Natural killer cell (primary cell): ENCODE results near the gene OLFM3. TPM values are rescaled to one million over a fixed set of nuclear protein-coding genes. Genes with fewer than 3 reads are reported as not detected.

Experiments
- ATAC-seq, 3 donors: fragments of 150-1000 bp in 2 of 3; fragments of 200-7000 bp in 1 of 3; cut with Tn5 transposase; 1 replicate in 1 of 3; 2 replicates in 2 of 3; pipeline ENCODE4 v1.10.0; 2021; ENCODE audit warnings: mild to moderate bottlenecking in 2 of 3, moderate library complexity in 2 of 3
- DNase-seq, 2 donors: peaks; one replicate each; pipeline versions ENCODE4 v3.0.0 to v3.0.0-alpha.2; 2013 to 2021; ENCODE audit warnings: mixed read lengths in 1 of 2
- H3K27ac ChIP-seq: one replicate; pipeline ENCODE4 v1.5.1; 2013; ENCODE audit warnings: mild to moderate bottlenecking, low read length
- H3K27me3 ChIP-seq: one replicate; pipeline ENCODE4 v1.6.1; 2013; ENCODE audit warnings: low read length; ENCODE audit not compliant: control insufficient read depth, insufficient read depth
- H3K36me3 ChIP-seq: one replicate; pipeline ENCODE4 v1.6.1; 2013; ENCODE audit warnings: low read length; ENCODE audit not compliant: control insufficient read depth, insufficient read depth
- H3K4me1 ChIP-seq: one replicate; pipeline ENCODE4 v1.6.1; 2013; ENCODE audit warnings: low read length; ENCODE audit not compliant: control insufficient read depth, insufficient read depth
- H3K4me3 ChIP-seq: one replicate; pipeline ENCODE4 v1.5.1; 2013; ENCODE audit warnings: low read length
- H3K9me3 ChIP-seq: one replicate; pipeline ENCODE4 v1.6.1; 2013; ENCODE audit warnings: low read length; ENCODE audit not compliant: control insufficient read depth, insufficient read depth
- H3K27ac Mint-ChIP-seq, 2 donors: one replicate each; pipeline ENCODE4 v1.8.0; 2022; ENCODE audit warnings: mild to moderate bottlenecking in 2 of 2, mixed read lengths in 2 of 2, moderate library complexity in 1 of 2
- H3K27me3 Mint-ChIP-seq, 2 donors: one replicate each; pipeline ENCODE4 v1.8.0; 2022; ENCODE audit warnings: low read depth in 2 of 2, mixed read lengths in 2 of 2
- H3K36me3 Mint-ChIP-seq: one replicate; pipeline ENCODE4 v1.8.0; 2022; ENCODE audit warnings: mixed read lengths
- H3K4me1 Mint-ChIP-seq, 2 donors: one replicate each; pipeline ENCODE4 v1.8.0; 2022; ENCODE audit warnings: mixed read lengths in 2 of 2
- H3K4me3 Mint-ChIP-seq: one replicate; pipeline ENCODE4 v1.8.0; 2022; ENCODE audit warnings: mild to moderate bottlenecking, moderate library complexity, mixed read lengths
- H3K9me3 Mint-ChIP-seq, 2 donors: one replicate each; pipeline ENCODE4 v1.8.0; 2022; ENCODE audit warnings: mixed read lengths in 2 of 2
- WGBS: methylation state at CpG from one replicate; pipeline ENCODE4 v1.1.7; 2013; ENCODE audit warnings: missing lambda C conversion rate; ENCODE audit not compliant: insufficient coverage; 5-methylcytosine and 5-hydroxymethylcytosine counted together
- intact Hi-C: fragments of 100-400 bp; cut with micrococcal nuclease; formaldehyde crosslinking; loops from one replicate; pipeline ENCODE4 v1.14.2; 2022
- total RNA-seq, 4 donors: library from RNA; stranded (reverse); fragments of 120-200 nt in 1 of 4; gene quantifications; one replicate each; pipeline versions ENCODE4 v1.2.3 to v1.2.4, GENCODE V29; 2013 to 2022
- TF ChIP-seq, protein P1 (sequence below): fragments of 200-600 bp; IDR thresholded peaks from one replicate; pipeline ENCODE4 v1.8.0; 2022; ENCODE audit warnings: antibody characterized with exemption

Gene OLFM3
- not detected for total RNA-seq
- total RNA-seq (2013) = 0.07 TPM

DNA sequence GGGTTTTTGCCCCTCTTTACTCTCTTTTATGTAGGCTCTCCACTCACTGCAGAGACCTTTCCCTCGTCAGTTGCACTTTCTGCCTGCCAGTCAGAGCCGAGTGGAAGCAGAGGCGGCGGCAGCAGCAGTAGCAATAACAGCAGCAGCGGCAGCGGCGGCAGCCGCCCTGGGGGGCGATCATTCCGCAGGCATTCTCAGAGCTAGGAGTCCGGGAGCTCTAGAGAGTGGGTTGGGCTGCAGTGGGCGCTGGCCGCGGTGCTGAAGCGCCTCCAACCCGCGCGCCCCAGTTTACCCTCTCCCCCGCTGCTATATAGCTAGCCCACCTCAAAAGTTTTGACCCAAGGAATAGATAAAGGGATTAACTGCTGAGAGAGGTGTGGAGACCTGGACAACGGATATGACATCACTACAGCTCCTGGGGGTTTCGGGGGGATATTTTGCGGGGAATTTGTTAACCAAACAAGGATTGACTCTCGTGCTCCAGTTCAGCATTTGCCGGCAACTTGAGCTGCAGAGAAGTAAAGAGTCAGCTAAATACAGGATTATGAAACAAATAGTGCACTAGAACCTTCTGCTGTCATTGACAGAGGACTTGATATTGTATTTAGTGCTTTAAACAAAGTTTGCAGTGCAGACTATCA, at the start of gene OLFM3:
OLFM3 (minus strand) TSS at position 102 of the 641 bp plus-strand sequence.
- H3K4me1 ChIP-seq = no peaks in the 10 kb centered on the region
- H3K9me3 ChIP-seq = no peaks in the 10 kb centered on the region
- Mint-ChIP-seq H3K36me3 (peaks cover 9% of the 10 kb centered on the region), H3K27ac (no peak within 1 kb of the TSS), H3K4me1 (no peaks in the 10 kb centered on the region), H3K9me3 (peaks cover 8 to 9% of the 10 kb centered on the region in 2 donors), H3K27me3 (peaks cover 9 to 15% of the 10 kb centered on the region in 2 donors), H3K4me3 (no peak within 1 kb of the TSS)
- 6% methylated on average over 19 of the region's 24 CpGs for WGBS
- H3K27me3 ChIP-seq = peaks cover 5% of the 10 kb centered on the region
- no peak for ATAC-seq
- no peak for DNase-seq
- intact Hi-C loops = no loop called here
- H3K27ac ChIP-seq = no peak within 1 kb of the TSS
- H3K36me3 ChIP-seq = no peaks in the 10 kb centered on the region
- TF ChIP-seq, protein P1, sequence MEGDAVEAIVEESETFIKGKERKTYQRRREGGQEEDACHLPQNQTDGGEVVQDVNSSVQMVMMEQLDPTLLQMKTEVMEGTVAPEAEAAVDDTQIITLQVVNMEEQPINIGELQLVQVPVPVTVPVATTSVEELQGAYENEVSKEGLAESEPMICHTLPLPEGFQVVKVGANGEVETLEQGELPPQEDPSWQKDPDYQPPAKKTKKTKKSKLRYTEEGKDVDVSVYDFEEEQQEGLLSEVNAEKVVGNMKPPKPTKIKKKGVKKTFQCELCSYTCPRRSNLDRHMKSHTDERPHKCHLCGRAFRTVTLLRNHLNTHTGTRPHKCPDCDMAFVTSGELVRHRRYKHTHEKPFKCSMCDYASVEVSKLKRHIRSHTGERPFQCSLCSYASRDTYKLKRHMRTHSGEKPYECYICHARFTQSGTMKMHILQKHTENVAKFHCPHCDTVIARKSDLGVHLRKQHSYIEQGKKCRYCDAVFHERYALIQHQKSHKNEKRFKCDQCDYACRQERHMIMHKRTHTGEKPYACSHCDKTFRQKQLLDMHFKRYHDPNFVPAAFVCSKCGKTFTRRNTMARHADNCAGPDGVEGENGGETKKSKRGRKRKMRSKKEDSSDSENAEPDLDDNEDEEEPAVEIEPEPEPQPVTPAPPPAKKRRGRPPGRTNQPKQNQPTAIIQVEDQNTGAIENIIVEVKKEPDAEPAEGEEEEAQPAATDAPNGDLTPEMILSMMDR = no peak
- no peak within 1 kb of the TSS for H3K4me3 ChIP-seq

DNA sequence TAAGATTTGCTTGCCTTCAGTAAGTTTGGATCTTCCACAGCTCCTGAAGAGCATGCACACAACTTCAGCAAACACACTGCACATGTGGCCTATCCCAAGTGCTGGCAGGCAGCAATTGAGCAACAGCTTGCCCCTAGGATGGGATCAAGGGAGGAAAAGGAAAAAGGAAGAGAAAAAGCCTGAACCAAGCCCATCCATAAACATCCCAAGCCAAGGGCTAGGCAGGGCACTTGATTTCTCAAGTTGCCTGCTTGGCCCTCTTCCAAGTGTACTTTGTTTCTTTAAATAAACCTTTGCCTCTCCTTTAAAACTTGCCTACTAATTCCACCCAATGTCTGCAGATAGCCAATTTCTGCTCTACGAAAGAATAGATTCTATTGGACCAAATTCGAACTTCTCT, 49.0 kb upstream of the OLFM3 start:
- 90% methylated on average over 2 of the region's 2 CpGs for WGBS
- no peaks in the 10 kb centered on the region for H3K36me3 ChIP-seq
- ATAC-seq = no peak
- no peak for DNase-seq
- peaks cover 4% of the 10 kb centered on the region for H3K9me3 ChIP-seq
- H3K4me3 ChIP-seq = no peak overlapping the region
- TF ChIP-seq, protein P1 = no peak
- intact Hi-C loops = no loop called here
- H3K4me3 Mint-ChIP-seq = no peak overlapping the region
- no peaks in the 10 kb centered on the region for H3K4me1 Mint-ChIP-seq
- no peaks in the 10 kb centered on the region for H3K36me3 Mint-ChIP-seq
- no peaks in the 10 kb centered on the region for H3K4me1 ChIP-seq
- no peak overlapping the region for H3K27ac Mint-ChIP-seq
- H3K27ac ChIP-seq = no peak overlapping the region
- no peaks in the 10 kb centered on the region for H3K27me3 ChIP-seq
- H3K27me3 Mint-ChIP-seq = no peaks in the 10 kb centered on the region
- H3K9me3 Mint-ChIP-seq = peaks cover 4 to 8% of the 10 kb centered on the region in 2 donors

DNA sequence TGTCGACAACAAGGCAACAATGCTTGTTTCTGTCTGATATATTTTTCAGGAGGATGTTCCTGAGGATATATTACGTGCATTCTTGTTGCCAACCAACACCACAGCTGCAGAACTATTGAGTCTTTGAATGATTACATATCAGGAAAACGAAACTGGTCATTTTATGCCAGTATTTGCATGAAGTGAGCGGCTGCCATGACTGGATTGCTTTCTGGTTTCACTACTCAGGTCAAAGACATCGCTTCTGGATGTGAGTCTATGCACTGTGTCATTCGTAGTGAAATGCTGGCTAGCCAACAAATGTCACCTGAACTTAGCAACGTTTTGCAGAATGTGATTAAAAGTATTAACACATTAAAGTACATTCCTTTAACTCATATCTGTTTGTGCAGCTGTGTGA, 35.8 kb upstream of the OLFM3 start:
- no peak for DNase-seq

More for the DNA sequence above, 35.8 kb upstream of the OLFM3 start:
- H3K27ac ChIP-seq = no peak overlapping the region
- ATAC-seq = no peak
- no peaks in the 10 kb centered on the region for H3K36me3 ChIP-seq
- H3K27me3 ChIP-seq = no peaks in the 10 kb centered on the region
- no peaks in the 10 kb centered on the region for H3K9me3 ChIP-seq
- Mint-ChIP-seq H3K9me3 (peaks cover 6% of the 10 kb centered on the region in 2 donors), H3K36me3 (no peaks in the 10 kb centered on the region), H3K27ac (no peak overlapping the region), H3K27me3 (no peaks in the 10 kb centered on the region), H3K4me3 (no peak overlapping the region), H3K4me1 (no peaks in the 10 kb centered on the region)
- no peaks in the 10 kb centered on the region for H3K4me1 ChIP-seq
- intact Hi-C loops = no loop called here
- TF ChIP-seq, protein P1 = no peak
- no peak overlapping the region for H3K4me3 ChIP-seq
- 79% methylated on average over 6 of the region's 7 CpGs for WGBS
